ENCODE measurements around the gene OLIG2.

DNA sequence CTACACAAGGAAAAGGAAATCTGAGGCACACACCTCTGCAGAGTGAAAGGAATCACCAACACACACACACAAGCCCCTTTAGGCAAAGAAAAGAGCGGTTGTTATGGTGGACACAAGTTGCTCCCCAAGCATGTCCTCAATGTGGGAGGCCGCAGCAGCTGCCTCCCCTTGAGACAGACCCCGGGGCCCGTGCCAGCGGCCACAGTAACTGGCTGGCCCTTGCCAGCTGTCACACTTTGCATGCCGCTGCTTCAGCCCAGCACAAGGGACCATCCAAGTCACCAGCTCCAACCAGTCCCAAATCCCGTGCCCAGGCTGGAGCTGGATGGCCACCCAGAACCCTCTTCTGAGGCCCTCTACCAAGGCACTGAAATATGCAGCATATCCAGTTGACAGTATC is 41.3 kb downstream of the OLIG2 start:
- TF ChIP-seq, protein P1, sequence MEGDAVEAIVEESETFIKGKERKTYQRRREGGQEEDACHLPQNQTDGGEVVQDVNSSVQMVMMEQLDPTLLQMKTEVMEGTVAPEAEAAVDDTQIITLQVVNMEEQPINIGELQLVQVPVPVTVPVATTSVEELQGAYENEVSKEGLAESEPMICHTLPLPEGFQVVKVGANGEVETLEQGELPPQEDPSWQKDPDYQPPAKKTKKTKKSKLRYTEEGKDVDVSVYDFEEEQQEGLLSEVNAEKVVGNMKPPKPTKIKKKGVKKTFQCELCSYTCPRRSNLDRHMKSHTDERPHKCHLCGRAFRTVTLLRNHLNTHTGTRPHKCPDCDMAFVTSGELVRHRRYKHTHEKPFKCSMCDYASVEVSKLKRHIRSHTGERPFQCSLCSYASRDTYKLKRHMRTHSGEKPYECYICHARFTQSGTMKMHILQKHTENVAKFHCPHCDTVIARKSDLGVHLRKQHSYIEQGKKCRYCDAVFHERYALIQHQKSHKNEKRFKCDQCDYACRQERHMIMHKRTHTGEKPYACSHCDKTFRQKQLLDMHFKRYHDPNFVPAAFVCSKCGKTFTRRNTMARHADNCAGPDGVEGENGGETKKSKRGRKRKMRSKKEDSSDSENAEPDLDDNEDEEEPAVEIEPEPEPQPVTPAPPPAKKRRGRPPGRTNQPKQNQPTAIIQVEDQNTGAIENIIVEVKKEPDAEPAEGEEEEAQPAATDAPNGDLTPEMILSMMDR (conservative IDR thresholded peaks at IDR 0.05) = no peak
- TF ChIP-seq ZFX (IDR thresholded peaks at IDR 0.05) = no peak

Measured in C4-2B (cell line).